ENCODE measurements around the gene KRT73. TPM values are rescaled to one million over a fixed set of nuclear protein-coding genes. Genes with fewer than 3 reads are reported as not detected.

The KRT73 gene
- total and polyA plus RNA-seq, 2 donors (not counting 1 experiment from before 2014, with no cell fraction given) = not detected

GRCh38 chr12:52659951-52660350, 41.6 kb upstream of the KRT73 start:
- Histone ChIP-seq H3K36me3 (ENCODE audit: control insufficient read depth, insufficient read depth, low read length) (no peaks in the 10 kb centered on the region), H3K4me2 (ENCODE audit: extremely low read depth, insufficient read depth, low read length) (no peak overlapping the region), H3K4me3 (replicated peaks in 1 of 4; ENCODE audit: control extremely low read depth in 1 of 4, insufficient read depth in 1 of 4, low read depth in 3 of 4, low read length in 4 of 4) (no peak overlapping the region), H3K9me3 (ENCODE audit: control insufficient read depth, insufficient read depth, low read depth, low read length) (no peaks in the 10 kb centered on the region), H3K4me1 (ENCODE audit: control insufficient read depth, extremely low read depth, insufficient read depth, low read length) (no peaks in the 10 kb centered on the region), H3K27me3 (ENCODE audit: control insufficient read depth, insufficient read depth, low read length) (peaks cover 4% of the 10 kb centered on the region), H3K79me2 (ENCODE audit: control insufficient read depth, insufficient read depth, low read length) (no peaks in the 10 kb centered on the region), H3K9ac (ENCODE audit: insufficient read depth, low read length) (no peak overlapping the region), H3K27ac (ENCODE audit: insufficient read depth, low read length) (no peak overlapping the region), H4K20me1 (ENCODE audit: control insufficient read depth, extremely low read depth, insufficient read depth, low read length) (no peaks in the 10 kb centered on the region), H2AFZ (ENCODE audit: low read length) (no peak overlapping the region)
- DNase-seq (ENCODE audit: low read depth in 2 of 2) = no peak
- TF ChIP-seq EZH2 (IDR thresholded peaks at IDR 0.05; ENCODE audit: low read length, missing control alignments) = no peak
- TF ChIP-seq CTCF (conservative IDR thresholded peaks at IDR 0.05 in 1 of 2, IDR thresholded peaks at IDR 0.05 in 1 of 2; ENCODE audit: low read depth in 1 of 2, low read length in 2 of 2) = no peak

DNA sequence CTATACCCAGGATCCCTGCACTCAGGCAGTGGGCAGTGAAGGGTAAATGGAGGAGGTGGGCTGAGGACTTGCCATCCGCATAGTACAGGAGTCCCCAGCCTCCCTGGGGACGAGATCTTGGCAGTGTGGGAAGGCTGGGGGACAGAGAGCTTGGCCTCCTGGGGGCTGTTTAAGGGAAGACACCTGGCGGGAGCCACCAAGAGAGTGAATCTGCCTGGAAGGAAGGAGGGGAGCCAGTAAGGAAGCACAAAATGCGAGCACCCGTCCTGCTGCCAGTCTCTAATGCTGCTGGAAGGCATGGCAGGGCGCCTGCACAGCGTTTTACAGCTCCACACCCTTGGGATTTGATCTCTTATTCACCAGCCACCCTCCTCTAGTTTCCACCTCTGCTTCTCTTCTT, 41.0 kb upstream of the KRT73 start:
- no peak for TF ChIP-seq EZH2 (IDR thresholded peaks at IDR 0.05; ENCODE audit: low read length, missing control alignments)
- no peak for TF ChIP-seq CTCF (conservative IDR thresholded peaks at IDR 0.05 in 1 of 2, IDR thresholded peaks at IDR 0.05 in 1 of 2; ENCODE audit: low read depth in 1 of 2, low read length in 2 of 2)
- H2AFZ ChIP-seq (ENCODE audit: low read length) = no peak overlapping the region

DNA sequence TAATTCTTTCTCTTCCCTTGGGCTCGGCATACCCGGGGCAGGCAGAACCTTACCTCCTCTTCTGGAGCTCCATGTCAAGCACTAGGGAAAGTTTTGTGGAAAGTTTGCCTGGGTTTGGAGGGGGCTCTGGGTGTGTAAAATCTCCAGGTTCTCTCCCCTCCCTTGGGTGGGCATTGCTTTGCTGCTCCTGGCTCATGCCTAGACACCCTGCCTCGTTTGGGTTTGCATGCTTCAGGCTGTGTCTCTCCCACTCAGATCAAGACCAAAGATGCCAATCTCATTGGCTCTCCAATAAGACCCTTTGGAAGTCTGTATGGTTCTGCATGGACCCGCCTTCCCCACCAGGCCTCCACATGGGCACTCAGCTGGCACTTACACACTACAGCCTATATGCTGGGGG, 39.8 kb upstream of the KRT73 start:
- Histone ChIP-seq H3K36me3 (ENCODE audit: control insufficient read depth, insufficient read depth, low read length) (no peaks in the 10 kb centered on the region), H3K4me3 (replicated peaks in 1 of 4; ENCODE audit: control extremely low read depth in 1 of 4, insufficient read depth in 1 of 4, low read depth in 3 of 4, low read length in 4 of 4) (no peak overlapping the region), H2AFZ (ENCODE audit: low read length) (no peak overlapping the region), H3K79me2 (ENCODE audit: control insufficient read depth, insufficient read depth, low read length) (no peaks in the 10 kb centered on the region), H3K9me3 (ENCODE audit: control insufficient read depth, insufficient read depth, low read depth, low read length) (no peaks in the 10 kb centered on the region), H3K4me1 (ENCODE audit: control insufficient read depth, extremely low read depth, insufficient read depth, low read length) (no peaks in the 10 kb centered on the region), H3K4me2 (ENCODE audit: extremely low read depth, insufficient read depth, low read length) (no peak overlapping the region), H3K27me3 (ENCODE audit: control insufficient read depth, insufficient read depth, low read length) (peaks cover 4% of the 10 kb centered on the region), H3K9ac (ENCODE audit: insufficient read depth, low read length) (no peak overlapping the region), H4K20me1 (ENCODE audit: control insufficient read depth, extremely low read depth, insufficient read depth, low read length) (no peaks in the 10 kb centered on the region), H3K27ac (ENCODE audit: insufficient read depth, low read length) (no peak overlapping the region)
- no peak for TF ChIP-seq EZH2 (IDR thresholded peaks at IDR 0.05; ENCODE audit: low read length, missing control alignments)
- no peak for TF ChIP-seq CTCF (conservative IDR thresholded peaks at IDR 0.05 in 1 of 2, IDR thresholded peaks at IDR 0.05 in 1 of 2; ENCODE audit: low read depth in 1 of 2, low read length in 2 of 2)
- DNase-seq (ENCODE audit: low read depth in 2 of 2) = no peak

More for the DNA sequence above, 41.0 kb upstream of the KRT73 start:
- Histone ChIP-seq H4K20me1 (ENCODE audit: control insufficient read depth, extremely low read depth, insufficient read depth, low read length) (no peaks in the 10 kb centered on the region), H3K79me2 (ENCODE audit: control insufficient read depth, insufficient read depth, low read length) (no peaks in the 10 kb centered on the region), H3K4me3 (replicated peaks in 1 of 4; ENCODE audit: control extremely low read depth in 1 of 4, insufficient read depth in 1 of 4, low read depth in 3 of 4, low read length in 4 of 4) (no peak overlapping the region), H3K4me1 (ENCODE audit: control insufficient read depth, extremely low read depth, insufficient read depth, low read length) (no peaks in the 10 kb centered on the region), H3K4me2 (ENCODE audit: extremely low read depth, insufficient read depth, low read length) (no peak overlapping the region), H3K36me3 (ENCODE audit: control insufficient read depth, insufficient read depth, low read length) (no peaks in the 10 kb centered on the region), H3K27ac (ENCODE audit: insufficient read depth, low read length) (no peak overlapping the region), H3K27me3 (ENCODE audit: control insufficient read depth, insufficient read depth, low read length) (peaks cover 4% of the 10 kb centered on the region), H3K9me3 (ENCODE audit: control insufficient read depth, insufficient read depth, low read depth, low read length) (no peaks in the 10 kb centered on the region), H3K9ac (ENCODE audit: insufficient read depth, low read length) (no peak overlapping the region)
- DNase-seq (ENCODE audit: low read depth in 2 of 2) = no peak

All from fibroblast of lung (primary cell).